GM21825 (cell line): ENCODE data around the gene PDIA5.

Experiments used
- ATAC-seq: cut with Tn5 transposase; IDR thresholded peaks from one replicate; pipeline ENCODE4 v1.9.1; 2021; ENCODE audit warnings: mild to moderate bottlenecking, moderate library complexity; ENCODE audit not compliant: unreplicated experiment

PDIA5 gene

GRCh38 chr3:123161167-123161566, 94.3 kb downstream of the PDIA5 start:
- no peak for ATAC-seq

- no peak for ATAC-seq
Observed at GRCh38 chr3:123163141-123163540, 96.3 kb downstream of the PDIA5 start.

GRCh38 chr3:123165163-123165562, 98.3 kb downstream of the PDIA5 start:
- no peak for ATAC-seq

GRCh38 chr3:123167686-123168085, 100.9 kb downstream of the PDIA5 start:
- no peak for ATAC-seq

- ATAC-seq = no peak
Observed at GRCh38 chr3:123168122-123168521, 101.3 kb downstream of the PDIA5 start.

GRCh38 chr3:123168605-123169004, 101.8 kb downstream of the PDIA5 start:
- no peak for ATAC-seq

- no peak for ATAC-seq
Observed at GRCh38 chr3:123169492-123169929, 102.7 kb downstream of the PDIA5 start.

GRCh38 chr3:123169930-123170329, 103.1 kb downstream of the PDIA5 start:
- no peak for ATAC-seq

- ATAC-seq = no peak
Observed at GRCh38 chr3:123180791-123181190, 114.0 kb downstream of the PDIA5 start.

GRCh38 chr3:123186695-123187094, 119.9 kb downstream of the PDIA5 start:
- no peak for ATAC-seq

- ATAC-seq = no peak
Observed at GRCh38 chr3:123188058-123188457, 121.2 kb downstream of the PDIA5 start.

GRCh38 chr3:123193448-123194101, 126.8 kb downstream of the PDIA5 start:
- no peak for ATAC-seq

GRCh38 chr3:123194552-123194951, 127.7 kb downstream of the PDIA5 start:
- no peak for ATAC-seq

GRCh38 chr3:123198372-123198771, 131.5 kb downstream of the PDIA5 start:
- ATAC-seq = no peak

- ATAC-seq = no peak
Observed at GRCh38 chr3:123201223-123201556, 134.4 kb downstream of the PDIA5 start.

- ATAC-seq = peak; percentile 95
Observed at GRCh38 chr3:123201557-123202427, 135.0 kb downstream of the PDIA5 start, which contains the start of gene SEC22A. SEC22A (plus strand) TSS chr3:123201943; CDS start chr3:123209218, 7,275 bp downstream.

- ATAC-seq = no peak
Observed at GRCh38 chr3:123202451-123202850, 135.6 kb downstream of the PDIA5 start.
